Mesothelial cell of epicardium (in vitro differentiated cells): ENCODE data around the gene PCSK2. TPM values are rescaled to one million over a fixed set of nuclear protein-coding genes. Genes with fewer than 3 reads are reported as not detected.

Source experiments
- DNase-seq, 2 experiments: peaks; one replicate each; pipeline ENCODE4 v3.0.0; 2021; ENCODE audit warnings: low spot score in 2 of 2; ENCODE audit not compliant: unreplicated experiment in 2 of 2
- H3K27ac Mint-ChIP-seq: 2 replicates; pipeline ENCODE4 v1.8.0; 2021; ENCODE audit warnings: mixed read lengths
- H3K27me3 Mint-ChIP-seq: 2 replicates; pipeline ENCODE4 v1.8.0; 2021; ENCODE audit warnings: low read depth, mixed read lengths
- H3K36me3 Mint-ChIP-seq: 2 replicates; pipeline ENCODE4 v1.8.0; 2021; ENCODE audit warnings: mixed read lengths
- H3K4me1 Mint-ChIP-seq: 2 replicates; pipeline ENCODE4 v1.8.0; 2021; ENCODE audit warnings: mixed read lengths
- H3K4me3 Mint-ChIP-seq: 2 replicates; pipeline ENCODE4 v1.8.0; 2021; ENCODE audit warnings: mild to moderate bottlenecking, moderate library complexity, mixed read lengths
- H3K9me3 Mint-ChIP-seq: 2 replicates; pipeline ENCODE4 v1.8.0; 2021; ENCODE audit warnings: mixed read lengths
- total RNA-seq: library from RNA; stranded (reverse); gene quantifications from 3 replicates; pipeline ENCODE4 v1.2.1, GENCODE V29; 2021
- TF ChIP-seq, protein P1 (sequence below): fragments of 200-600 bp; sonication (generic); IDR thresholded peaks from one replicate; pipeline ENCODE4 v1.5.0; 2021; ENCODE audit warnings: antibody characterized with exemption; ENCODE audit not compliant: unreplicated experiment

PCSK2 gene
- total RNA-seq, 1 donor from 2014 or later, result 0.38 TPM

DNA sequence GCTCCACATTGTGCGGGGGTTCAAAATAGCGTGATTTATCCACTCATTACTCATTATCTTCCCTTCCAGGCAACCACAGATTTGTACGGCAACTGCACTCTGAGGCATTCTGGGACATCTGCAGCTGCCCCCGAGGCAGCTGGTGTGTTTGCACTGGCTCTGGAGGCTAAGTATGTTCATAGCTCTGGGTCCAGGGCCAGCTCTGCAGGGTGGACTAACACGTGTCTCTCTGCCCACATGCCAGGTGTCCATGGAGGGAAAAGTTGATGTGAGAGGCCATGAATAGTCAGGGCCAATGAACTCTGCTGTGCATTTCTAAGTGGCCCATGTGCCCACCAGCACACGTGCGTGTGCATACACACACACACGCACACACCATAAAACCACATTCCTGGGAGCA is 229.4 kb downstream of the PCSK2 start:
- Mint-ChIP-seq H3K4me3 (no peak overlapping the region), H3K27ac (no peak overlapping the region), H3K4me1 (no peaks in the 10 kb centered on the region), H3K36me3 (no peaks in the 10 kb centered on the region), H3K27me3 (peaks cover 40% of the 10 kb centered on the region), H3K9me3 (peaks cover 7% of the 10 kb centered on the region)
- no peak for DNase-seq
- TF ChIP-seq, protein P1, sequence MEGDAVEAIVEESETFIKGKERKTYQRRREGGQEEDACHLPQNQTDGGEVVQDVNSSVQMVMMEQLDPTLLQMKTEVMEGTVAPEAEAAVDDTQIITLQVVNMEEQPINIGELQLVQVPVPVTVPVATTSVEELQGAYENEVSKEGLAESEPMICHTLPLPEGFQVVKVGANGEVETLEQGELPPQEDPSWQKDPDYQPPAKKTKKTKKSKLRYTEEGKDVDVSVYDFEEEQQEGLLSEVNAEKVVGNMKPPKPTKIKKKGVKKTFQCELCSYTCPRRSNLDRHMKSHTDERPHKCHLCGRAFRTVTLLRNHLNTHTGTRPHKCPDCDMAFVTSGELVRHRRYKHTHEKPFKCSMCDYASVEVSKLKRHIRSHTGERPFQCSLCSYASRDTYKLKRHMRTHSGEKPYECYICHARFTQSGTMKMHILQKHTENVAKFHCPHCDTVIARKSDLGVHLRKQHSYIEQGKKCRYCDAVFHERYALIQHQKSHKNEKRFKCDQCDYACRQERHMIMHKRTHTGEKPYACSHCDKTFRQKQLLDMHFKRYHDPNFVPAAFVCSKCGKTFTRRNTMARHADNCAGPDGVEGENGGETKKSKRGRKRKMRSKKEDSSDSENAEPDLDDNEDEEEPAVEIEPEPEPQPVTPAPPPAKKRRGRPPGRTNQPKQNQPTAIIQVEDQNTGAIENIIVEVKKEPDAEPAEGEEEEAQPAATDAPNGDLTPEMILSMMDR, result no peak

DNA sequence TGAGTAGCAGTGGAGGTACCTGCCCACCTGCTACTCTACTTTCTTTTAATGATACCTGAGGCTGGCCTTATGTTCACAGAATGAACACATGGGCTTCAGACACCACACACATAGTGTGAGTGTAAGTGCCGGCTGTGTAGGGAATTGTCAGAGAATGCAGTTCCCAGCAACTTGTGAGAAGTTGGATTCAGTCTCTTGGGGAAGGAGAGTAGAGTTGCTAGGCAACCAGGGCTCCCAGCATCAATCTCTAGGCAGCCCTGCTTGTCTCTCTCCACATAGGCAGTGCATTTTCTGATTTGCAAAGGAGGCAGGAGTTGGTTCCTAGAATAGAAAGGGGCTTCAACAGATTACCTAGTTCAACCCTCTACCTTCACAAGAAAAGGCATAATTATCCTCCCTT is 230.2 kb downstream of the PCSK2 start:
- H3K27me3 Mint-ChIP-seq, result peaks cover 38% of the 10 kb centered on the region
- no peaks in the 10 kb centered on the region for H3K36me3 Mint-ChIP-seq
- no peaks in the 10 kb centered on the region for H3K4me1 Mint-ChIP-seq
- DNase-seq, result no peak
- peaks cover 7% of the 10 kb centered on the region for H3K9me3 Mint-ChIP-seq
- TF ChIP-seq, protein P1, result no peak
- H3K27ac Mint-ChIP-seq, result no peak overlapping the region
- H3K4me3 Mint-ChIP-seq, result no peak overlapping the region

DNA sequence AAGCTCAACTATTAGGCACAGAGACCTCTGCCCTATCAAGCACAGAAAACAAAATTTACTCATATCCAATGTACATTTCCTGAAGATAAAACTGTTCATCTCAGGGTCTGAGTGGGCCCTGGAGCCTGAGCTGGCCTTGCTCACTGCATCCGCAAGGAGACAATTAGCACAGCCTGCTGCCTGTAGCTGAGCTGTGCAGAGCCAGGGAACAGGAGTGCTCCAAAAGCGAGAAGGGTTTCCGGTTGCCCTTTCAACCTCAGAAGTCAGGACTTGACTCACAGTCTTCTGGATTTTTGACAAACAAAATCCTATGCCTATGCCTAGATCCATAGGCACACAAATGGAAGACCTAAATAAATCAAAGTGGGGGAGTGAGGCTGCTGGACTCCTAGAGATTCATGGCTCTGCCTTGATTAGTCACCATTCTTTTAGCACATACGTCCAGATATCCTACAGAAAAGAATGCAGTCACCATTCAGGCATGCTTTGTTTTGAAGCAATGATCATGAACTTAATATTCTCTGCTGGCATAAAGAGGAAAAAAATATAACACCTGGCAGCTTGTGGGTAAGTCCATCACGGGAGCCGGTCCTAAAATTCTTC is 230.8 kb downstream of the PCSK2 start:
- Mint-ChIP-seq H3K4me3 (no peak overlapping the region), H3K27me3 (peaks cover 35% of the 10 kb centered on the region), H3K27ac (no peak overlapping the region), H3K9me3 (peaks cover 7% of the 10 kb centered on the region), H3K36me3 (no peaks in the 10 kb centered on the region), H3K4me1 (no peaks in the 10 kb centered on the region)
- no peak for DNase-seq
- TF ChIP-seq, protein P1, result no peak

DNA sequence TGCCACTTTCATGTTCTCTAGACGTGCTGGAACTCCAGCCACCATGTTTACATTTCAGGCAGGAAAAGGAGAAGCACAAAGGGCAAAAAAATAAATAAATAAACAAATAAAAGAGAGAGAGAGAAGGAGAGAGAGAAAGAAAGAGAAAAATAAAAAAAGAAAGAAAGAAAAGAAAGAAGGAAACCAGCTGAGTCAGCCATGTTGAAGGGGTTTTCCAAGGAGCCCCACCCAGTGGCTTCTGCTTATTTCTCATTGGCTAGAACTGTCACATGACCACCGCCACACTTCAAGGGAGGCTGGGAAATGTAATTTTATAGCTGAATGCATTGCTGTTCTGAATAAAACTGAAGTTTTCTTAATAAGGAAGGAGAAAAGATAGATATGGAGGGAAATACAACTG is 233.3 kb downstream of the PCSK2 start:
- Mint-ChIP-seq H3K4me3 (no peak overlapping the region), H3K27me3 (peaks cover 18% of the 10 kb centered on the region), H3K27ac (no peak overlapping the region), H3K9me3 (peaks cover 7% of the 10 kb centered on the region), H3K4me1 (no peaks in the 10 kb centered on the region), H3K36me3 (no peaks in the 10 kb centered on the region)
- DNase-seq, result no peak
- TF ChIP-seq, protein P1, result no peak

DNA sequence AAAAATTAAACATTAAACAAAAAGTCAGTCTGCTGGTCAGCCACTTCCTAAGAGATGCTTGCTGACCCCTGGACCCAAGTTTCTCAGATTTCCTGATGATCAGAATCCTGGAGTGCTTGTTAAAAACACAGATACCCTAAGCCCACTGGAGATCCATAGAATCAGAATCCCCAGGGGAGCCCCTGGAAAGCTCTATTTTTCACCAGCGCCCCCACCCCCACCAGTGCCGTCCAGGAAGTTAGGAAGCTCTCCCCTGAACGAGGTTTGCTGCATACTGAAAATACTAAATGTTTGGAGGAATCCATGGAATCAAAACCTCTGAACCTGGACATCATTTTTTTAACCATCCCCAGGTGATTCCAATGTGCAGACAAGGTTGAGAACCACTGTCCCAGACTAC is 235.1 kb downstream of the PCSK2 start:
- Mint-ChIP-seq H3K9me3 (peaks cover 7% of the 10 kb centered on the region), H3K27ac (no peak overlapping the region), H3K36me3 (no peaks in the 10 kb centered on the region), H3K27me3 (peaks cover 13% of the 10 kb centered on the region), H3K4me3 (no peak overlapping the region), H3K4me1 (no peaks in the 10 kb centered on the region)
- TF ChIP-seq, protein P1, result no peak
- DNase-seq, result no peak

DNA sequence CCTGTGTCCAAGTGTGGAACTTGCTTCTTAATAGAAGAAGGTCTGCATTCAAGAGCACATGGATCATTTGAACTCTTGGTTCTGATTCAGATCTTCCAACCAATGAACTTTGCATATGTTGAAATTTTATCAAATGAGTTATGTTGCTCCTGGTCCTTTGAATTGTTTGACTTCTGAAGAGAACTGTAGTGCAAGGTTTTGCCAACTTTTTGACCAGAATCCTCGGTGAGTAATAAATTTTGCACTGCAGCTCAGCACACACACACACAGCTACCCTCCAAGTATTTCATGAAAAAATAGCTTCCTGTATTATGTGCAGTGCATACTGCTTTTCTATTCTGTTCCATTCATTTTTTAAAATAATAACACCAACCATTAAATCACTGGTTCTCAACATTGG is 236.9 kb downstream of the PCSK2 start:
- Mint-ChIP-seq H3K9me3 (peaks cover 2% of the 10 kb centered on the region), H3K36me3 (no peaks in the 10 kb centered on the region), H3K4me3 (no peak overlapping the region), H3K4me1 (no peaks in the 10 kb centered on the region), H3K27ac (no peak overlapping the region), H3K27me3 (peaks cover 13% of the 10 kb centered on the region)
- DNase-seq, result no peak
- TF ChIP-seq, protein P1, result no peak
